NCI-H82 treated with DMSO at 0.1 percent for 48 hours (cell line): ENCODE measurements around the gene GGN.

Experiments
- DNase-seq: peaks from one replicate; lab custom pipeline; 2025; ENCODE audit not compliant: unreplicated experiment; lab: John Stamatoyannopoulos, UW

Gene GGN

DNA sequence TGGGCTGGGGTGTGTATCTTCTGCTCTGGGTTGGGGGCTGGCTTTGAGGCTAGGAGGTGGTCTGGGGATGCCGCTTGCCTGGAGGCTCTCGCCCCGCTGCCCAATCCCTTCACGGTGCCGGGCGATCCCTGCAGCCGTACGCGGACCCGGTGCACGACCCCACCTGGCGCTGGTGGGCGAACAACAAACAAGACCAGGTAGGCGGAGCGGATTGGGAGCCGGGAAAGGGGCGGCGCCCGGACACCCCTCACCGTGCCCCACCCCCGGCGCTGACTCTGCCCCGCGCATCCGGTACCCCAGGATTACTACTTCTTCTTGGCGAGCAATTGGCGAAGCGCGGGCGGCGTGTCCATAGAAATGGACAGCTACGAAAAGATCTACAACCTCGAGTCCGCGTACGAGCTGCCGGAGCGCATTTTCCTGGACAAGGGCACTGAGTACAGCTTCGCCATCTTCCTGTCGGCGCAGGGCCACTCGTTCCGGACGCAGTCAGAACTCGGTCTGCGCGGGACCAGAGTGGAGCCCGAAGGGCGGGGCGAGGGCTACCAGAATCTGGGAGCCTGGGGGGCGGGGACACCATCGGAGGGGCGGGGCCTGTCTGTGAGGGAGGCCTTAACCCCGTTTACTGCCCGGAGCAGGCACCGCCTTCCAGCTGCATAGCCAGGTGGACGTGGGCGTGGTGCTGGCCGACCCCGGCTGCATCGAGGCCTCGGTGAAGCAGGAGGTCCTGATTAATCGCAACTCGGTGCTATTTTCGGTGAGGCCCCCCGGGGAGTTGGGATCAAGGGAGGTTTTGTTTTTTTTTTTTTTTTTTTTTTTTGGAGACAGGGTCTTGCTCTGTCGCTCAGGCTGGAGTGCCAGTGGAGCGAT, 25.5 kb downstream of the GGN start:
- DNase-seq: peak; percentile 75

DNA sequence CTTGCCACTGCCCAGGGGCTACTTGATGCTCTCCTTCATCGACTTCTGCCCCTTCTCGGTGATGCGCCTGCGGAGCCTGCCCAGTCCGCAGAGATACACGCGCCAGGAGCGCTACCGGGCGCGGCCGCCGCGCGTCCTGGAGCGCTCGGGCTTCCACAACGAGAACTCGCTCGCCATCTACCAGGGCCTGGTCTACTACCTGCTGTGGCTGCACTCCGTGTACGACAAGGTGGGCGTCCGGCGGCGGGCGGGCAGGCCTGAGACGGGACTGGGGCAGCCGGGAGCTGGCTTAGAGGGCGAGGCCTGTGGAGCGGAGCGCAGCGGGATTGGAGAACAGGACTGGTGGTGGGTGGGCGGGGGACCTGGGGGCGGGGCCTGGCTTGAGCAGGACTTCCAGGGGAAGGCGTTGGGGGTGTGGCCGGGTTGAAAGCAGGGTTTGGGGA, 26.2 kb downstream of the GGN start:
- peak; percentile 82 for DNase-seq

DNA sequence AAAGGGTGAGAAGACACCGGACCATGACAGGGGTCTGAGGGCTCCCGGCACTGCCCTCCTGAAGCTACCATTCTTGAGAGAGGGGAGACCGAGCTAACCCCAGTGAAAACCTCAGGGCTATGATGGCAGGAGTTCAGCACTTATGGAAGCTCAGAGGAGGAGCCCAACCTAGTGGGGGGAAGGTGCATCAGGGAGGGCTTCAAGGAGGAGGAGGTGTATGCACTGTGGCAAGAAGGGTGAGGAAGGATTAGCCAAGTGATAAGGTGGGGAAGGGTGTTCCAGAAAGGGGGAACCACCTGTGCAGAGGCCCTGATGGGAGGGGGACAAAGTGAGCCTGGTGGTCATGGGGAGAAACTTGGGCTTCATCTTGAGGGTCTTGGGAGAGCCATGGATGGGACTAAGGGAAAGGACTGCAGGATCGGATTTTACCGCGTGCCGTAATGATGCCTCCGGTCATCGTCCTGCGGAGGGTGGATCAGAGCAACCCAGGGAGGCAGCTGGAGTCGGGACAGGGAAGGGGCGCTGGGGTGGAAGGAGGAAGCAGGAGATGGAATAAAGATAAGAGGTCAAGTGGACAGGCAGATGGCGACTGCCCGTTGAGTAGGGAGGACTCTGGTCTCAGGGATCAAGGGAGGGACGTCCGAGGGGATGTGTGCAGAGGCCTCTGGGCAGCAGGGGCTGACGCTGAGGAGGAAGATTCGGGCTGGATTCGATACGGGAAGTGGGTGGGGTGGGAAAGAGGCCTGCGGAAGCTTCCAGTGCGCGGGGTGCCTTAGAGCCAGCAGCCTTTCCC, 26.8 kb downstream of the GGN start:
- no peak for DNase-seq

DNA sequence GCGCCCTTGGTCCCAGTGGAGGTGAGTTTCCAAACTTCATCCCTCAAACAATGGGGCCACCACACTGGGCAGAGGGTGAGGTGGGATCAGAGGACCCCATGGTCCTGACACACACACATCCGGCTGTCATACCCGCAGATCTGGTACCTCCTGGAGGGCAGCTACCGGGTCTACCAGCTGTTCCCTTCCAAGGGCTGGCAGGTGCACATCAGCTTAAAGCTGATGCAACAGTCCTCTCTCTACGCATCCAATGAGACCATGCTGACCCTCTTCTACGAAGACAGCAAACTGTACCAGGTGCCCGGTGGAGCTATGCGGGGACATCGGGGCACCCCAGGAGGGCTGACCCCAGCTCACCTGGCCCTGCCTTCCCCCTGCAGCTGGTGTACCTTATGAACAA, 27.5 kb downstream of the GGN start:
- DNase-seq: no peak

DNA sequence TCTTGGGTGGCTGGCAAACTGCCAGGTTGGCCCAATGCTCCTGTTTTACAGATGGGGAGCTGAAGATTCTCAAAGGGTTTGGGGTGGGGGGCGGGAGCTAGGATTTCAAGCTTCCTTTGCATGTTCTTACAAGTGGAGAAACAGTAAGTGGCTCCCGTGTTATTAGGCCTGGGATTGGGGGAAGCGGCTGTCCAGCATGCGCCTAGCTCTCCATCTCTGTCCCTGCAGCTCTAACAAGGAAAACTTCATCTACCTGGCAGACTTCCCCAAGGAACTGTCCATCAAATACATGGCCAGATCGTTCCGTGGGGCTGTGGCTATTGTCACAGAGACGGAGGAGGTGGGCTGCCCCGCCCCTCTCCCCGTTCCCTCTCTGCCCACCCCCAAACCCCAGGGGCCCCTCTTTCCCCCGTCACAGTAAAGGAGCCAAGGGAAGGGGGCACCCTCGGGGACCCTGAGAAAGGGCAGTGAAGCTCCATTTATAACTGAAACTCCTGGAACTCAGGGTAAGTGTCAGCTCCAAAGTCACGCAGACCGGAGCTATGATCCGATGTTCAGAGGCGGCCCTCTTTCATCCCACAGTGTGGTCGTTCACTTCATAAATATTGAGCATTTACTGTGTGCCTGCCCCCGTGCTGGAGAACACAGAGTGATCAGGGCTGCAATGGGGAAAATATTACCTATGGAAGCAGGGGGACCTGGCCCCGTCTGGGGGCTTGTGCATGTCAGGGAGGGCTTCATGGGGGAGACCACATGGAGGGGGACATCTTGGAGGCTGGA, 28.4 kb downstream of the GGN start:
- no peak for DNase-seq

DNA sequence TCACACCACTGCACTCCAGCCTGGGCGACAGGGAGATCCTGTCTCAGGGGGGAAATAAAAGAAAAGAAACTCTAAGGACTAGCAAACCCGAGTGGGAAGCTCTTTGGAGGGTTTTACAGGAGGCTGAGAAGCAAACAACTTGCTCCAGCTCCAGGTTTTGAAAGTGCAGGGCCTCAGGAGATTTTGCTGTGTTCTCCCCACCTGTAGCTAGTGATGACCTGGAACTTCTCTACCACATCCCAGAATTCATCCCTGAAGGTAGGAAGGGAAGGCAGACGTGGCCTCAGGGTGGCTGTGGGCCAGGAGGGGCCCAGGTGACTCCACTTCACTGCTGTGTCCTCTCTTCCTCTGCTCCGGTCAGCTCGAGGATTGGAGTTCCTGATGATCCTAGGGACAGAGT, 29.8 kb downstream of the GGN start:
- no peak for DNase-seq

DNA sequence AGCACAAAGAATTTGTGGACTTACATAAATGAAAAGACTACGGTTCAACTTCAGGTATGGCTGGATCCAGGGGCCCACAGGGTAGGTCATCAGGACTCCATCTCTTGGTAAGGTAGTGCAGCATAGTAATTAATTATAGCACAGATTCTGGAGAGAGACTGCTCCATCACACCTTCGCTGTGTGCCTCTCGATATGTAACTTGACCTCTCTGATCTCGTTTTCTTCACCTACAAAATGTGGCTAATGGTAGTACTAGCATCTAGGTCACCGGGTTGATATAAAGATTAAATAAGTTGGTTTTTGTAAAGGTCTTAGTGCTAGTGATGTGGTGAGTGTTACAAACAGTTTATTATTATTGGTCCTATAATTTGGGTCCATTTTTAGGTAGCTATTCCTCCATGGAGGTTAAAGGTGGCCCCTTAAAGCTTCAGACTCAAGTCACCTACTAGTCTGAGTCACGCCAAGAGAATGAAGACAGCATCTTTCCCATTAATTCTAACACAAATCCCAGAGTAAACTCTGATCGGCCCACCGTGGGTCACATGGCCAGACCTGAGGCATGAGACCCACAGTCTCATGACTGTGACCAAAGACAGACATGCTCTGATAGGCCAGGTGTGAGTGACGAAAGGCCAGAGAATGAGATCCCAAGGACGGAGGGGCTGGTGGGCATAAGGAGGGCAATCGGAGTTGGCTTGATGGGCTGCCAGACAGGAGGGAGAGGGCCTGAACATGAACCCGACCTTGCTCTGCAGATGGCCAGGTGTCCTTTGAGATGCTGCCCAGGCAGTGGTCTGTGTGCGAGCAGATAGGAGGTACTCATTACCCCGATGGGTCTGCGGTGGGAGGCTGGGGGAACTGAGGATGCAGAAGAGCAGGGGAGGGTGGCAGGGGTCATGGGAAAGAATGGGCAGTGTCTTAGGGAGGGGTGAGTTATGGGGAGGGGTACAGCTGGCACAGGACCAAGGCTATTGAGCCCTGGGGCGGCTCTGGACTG, 31.8 kb downstream of the GGN start:
- no peak for DNase-seq

DNA sequence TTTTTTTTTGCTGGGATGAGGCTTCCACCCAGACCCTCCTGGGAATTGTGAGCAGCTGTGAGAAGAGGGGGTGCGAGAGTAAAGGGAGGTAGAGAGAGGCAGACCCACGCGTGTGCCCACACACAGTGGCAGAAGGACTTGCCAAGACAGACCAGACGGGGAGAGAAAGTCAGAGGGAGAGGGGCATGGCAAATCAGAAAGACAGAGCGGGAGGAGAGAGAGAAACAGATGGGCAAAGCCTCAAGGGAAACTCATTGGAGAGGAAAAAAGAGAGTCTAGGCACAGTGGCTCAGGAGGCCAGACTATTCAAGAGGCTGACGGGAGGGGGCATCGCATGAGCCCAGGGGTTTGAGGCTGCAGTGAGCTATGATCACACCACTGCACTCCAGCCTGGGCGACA, 35.2 kb downstream of the GGN start:
- no peak for DNase-seq

DNA sequence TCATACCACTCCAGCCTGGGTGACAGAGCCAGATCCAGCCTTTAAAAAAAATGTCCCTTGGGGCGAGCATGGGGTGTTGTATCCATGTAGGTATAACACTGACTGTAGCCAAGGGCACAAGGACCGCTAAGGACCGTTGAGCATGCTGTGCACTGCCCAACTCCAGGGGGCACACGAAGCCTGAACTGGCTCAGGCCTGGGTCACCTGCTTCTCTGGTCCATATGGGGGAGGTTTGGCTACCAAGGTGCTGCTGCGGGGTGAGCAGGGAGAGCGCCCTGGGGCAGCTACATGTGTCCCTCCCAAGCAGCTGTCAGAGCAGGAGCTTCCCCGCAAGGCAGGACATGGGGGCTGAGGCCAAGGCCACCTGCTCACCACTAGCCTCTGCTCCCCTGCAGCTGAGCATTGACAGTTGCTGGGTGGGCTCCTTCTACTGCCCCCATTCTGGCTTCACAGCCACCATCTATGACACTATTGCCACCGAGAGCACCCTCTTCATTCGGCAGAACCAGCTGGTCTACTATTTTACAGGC, 35.9 kb downstream of the GGN start:
- DNase-seq: no peak

DNA sequence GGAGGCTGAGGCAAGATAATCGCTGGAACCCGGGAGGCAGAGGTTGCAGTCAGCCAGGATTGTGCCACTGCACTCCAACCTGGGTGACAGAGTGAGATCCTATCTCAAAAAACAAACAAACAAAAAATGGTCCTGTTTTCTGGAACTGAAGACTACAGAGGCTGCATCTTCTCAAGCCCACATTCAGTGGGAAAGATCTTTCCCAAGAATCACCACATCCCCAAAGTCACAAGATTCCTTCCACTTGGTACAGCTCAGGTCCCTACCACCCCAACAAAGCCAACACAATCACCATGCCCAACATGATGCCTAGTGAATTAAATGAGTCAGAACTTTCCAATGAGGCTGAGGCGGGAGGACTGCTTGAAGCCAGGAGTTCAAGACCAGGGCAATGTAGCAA, 37.0 kb downstream of the GGN start:
- no peak for DNase-seq

DNA sequence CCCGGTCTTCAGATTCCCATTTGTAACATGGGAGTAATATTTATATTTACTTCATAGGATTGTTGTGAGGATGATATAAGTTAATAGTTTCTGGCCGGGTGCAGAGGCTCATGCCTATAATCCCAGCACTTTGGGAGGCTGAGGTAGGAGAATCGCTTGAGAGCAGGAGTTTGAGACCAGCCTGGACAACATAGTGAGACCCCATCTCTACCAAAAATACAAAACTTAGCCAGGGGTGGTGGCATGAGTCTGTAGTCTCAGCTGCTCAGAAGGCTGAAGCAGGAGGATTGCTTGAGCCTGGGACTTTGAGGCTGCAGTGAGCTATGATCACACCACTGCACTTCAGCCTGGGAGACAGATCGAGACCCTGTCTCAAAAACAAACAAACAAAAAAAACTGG, 41.0 kb downstream of the GGN start:
- DNase-seq: no peak

DNA sequence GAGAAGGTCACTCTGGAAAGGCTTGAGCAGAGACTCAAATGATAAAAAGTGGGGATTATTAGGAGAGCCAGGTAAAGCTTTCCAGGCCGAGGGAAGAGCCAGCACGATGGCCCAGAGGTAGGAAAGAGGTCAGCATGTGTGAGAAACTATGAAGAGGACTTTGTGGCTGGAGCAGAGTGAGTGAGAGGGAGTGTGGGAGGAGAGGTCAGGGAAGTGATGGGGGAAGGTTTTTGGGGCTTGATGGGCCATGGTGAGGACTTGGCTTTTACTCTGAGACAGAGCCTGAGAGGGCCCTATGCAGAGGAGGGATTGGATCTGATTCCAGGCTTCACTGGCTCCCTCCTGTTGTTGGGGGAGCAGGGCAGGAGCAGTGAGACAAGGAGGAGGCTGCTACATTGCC, 46.9 kb downstream of the GGN start:
- no peak for DNase-seq

DNA sequence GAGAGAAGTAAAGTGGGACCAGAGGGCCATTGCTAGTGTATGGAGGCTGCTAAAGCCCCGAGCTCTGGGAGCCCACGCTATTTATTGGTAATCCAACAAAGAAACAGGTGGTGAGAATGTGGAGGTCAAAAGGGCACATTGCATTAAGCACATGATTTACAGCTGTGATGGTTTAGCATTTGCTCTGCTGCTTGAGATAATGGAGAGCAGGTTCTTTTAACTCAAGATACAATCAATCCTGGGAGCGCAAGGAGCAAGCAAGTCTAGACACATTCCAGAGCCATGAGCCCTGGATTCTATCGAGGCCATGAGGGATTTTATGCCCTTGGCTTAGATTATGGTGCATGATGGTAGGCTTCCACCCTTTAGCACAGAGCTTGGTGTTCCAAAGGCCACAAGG, 48.8 kb downstream of the GGN start:
- peak; percentile 76 for DNase-seq

DNA sequence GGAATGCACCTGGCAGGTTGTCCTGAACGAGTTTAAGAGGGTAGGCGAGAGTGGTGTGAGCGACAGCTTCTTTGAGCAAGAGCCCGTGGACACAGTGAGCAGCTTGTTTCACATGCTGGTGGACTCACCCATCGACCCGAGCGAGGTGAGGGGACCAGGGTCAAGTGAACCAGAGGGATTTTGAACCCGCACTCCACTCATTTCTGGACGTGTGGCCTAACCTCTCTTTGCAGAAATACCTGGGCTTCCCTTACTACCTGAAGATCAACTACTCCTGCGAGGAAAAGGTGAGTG, 50.5 kb downstream of the GGN start:
- no peak for DNase-seq

DNA sequence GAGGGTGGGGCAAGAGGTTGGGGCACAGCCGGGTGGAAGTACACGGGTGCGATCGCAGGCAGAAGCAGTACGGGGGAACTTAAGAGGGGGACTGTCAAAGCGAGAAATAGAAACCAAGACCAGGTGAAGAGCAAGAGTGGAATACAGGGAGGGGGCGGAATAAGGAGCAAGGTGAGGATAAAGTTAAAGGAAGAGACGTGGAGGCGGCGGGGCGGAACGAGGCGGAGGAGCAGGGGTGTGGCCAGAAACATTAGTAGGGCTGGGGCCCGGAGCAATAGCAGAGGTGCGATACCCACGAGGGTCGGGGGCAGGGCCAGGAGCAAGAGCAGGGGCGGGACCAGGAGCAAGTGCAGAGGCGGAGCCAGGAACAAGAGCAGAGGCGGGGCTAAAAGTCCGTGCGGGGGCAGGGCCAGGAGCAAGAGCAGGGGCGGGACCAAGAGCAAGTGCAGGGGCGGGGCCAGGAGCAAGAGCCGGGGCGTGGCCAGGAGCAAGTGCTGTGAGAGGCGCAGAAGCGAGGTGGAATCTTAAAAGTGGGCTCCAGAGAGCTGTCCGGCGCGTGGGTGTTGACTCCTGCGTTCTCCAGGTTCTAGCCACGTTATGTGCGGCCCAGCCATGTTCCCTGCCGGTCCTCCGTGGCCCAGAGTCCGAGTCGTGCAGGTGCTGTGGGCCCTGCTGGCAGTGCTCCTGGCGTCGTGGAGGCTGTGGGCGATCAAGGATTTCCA, 51.0 kb downstream of the GGN start:
- peak; percentile 96 for DNase-seq

DNA sequence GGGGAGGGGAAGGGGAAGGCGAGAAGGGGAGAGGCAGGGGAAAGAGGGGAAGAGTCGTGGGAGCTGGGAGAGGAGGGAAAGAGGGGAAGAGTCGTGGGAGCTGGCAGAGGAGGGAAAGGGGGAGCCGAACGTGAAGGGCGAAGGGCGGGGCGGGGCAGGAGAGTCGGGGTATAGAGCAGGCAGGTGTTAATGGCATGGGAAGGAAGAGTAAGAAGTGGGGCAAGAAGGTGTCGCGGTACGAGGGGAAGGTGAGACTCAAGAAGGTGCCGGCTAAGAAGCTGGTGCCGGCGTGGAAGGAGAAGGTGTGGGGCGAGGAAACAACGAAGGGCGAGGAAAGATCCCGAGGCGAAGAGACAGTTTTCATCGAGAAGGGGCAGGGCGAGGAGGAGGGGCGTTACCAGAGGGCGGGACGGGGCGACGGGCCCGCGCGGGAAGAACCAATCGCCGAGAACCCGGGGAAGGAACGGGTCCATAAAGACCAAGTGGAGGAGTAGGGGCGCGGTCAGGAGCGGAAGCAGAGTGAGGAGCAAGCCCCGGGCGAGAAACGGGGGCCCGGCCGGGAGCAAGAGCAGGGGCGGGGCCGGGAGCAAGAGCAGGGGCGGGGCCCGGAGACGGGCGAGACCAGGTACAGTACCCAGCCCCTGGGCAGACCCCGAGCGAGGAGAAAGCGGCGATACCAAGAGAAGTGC, 51.7 kb downstream of the GGN start:
- DNase-seq: peak; percentile 87
